GM18526 (cell line): ENCODE measurements around the gene CASTOR1.

Experiments
- POLR2A ChIP-seq: IDR thresholded peaks from 3 replicates; pipeline ENCODE4 v1.6.1; 2011; ENCODE audit not compliant: insufficient read length; ENCODE audit errors: extremely low read depth

The CASTOR1 gene

DNA sequence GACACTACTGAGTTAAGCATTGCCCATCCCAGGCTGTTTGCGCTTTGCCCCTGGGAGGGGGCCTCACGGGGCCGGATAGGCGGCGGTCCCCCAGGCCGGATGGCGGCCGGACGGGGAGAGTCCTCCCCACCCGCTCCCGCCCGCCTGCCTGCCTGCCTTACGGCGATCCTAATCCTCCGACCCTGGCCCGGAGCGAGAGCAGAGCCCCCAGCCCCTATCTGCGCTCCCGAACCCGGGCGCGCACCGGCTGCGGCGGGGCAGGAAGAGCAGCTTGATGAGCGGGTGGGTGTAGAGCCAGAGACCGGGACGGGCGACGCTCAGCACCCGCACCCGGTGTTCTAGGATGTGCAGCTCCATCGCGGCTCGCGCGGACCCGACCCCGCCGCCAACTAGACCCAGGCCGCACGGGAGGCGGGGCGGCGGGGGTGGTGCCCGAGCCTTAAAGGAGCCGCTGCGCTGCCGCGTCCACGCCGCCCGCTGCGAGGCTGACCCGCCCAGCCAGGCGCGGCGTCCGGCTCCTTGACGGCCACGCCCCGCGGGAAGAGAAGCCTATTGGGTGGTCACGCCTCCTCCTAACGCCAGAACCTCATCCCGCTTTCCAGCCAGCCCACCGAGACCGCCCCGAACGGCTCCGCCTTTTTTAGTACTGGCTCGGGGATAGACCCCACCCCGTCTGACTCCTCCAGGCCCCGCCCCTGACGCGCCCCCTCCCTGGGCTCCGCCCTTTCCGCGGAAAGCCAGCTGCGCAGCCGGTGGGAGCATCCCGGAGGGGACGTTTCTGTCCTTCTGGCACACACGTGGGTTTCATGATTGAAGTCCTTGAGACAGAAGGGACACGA is at the start of gene CASTOR1:
Gene CASTOR1, minus strand, starts transcription at position 365 of the 839 bp plus-strand sequence. Its CDS starts 8 bp downstream, at position 357.
- peak; percentile 21 for TF ChIP-seq POLR2A

DNA sequence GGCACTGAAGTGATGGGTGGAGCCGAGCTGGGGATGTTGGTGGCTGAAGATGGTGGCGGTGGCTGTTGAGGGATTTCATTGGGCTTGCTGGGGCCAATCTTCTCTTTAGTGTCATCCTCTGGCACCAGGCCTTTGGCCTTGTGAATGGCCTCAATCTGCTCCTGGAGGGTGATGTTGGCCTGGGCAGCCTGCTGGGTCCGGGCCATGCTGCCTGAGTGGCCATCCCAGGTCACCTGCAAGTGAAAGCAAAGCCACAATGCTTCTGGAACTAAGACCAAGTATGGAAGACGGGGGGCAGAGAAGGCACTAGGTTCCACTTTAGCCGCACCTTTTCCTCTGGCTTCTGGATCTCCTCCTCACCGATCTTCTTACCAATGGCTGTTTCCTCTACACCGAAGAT is 49.5 kb upstream of the CASTOR1 start:
- no peak for TF ChIP-seq POLR2A

DNA sequence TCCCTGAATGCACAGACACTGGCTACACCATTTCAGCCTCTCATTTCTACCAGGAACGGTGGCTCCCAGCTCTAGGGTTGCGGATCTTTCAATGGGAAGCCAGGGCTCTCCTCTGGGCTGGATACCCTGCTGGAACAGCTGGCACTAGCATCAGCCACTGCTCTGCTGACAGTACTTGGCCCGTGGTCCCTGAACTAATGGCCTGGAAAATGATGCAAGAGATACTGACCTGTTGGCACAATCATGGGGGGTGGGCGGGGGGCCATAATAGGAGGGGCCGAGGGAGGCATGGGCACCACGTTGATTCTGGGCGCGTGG is 48.1 kb upstream of the CASTOR1 start:
- no peak for TF ChIP-seq POLR2A

DNA sequence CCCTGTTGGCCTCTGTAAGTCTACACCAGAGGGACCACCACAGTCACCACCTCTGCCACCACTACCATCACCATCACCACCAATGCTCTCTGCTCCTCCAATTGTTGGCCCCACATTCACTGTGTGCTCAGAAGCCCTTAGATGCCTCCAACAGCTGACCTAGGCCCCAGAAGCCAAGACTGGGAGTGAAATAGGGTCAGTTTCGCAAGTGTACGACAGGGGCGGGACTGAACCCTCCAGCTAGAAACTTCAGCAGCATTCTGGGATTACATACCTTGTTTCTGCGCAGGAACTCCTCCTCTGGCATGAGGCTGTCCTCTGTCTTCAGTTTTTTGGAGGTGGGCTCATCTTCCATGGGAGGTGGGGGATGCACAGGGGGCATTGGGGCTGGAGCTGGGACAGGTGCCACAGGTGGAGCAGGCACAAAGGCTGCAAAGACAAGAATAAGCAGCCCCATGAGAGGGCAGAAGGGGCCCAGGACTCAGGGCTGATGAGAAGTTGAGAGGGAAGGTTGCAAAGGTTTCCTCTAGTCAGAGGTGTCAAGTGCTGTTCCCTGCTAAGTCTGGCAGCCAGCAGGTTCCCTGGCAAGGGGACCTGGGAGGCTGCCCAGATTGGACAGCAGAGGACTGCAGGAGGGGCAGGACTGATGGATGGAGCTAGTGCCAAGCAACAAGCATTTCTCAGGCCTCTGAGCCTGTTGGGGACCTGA is 47.6 kb upstream of the CASTOR1 start:
- no peak for TF ChIP-seq POLR2A

DNA sequence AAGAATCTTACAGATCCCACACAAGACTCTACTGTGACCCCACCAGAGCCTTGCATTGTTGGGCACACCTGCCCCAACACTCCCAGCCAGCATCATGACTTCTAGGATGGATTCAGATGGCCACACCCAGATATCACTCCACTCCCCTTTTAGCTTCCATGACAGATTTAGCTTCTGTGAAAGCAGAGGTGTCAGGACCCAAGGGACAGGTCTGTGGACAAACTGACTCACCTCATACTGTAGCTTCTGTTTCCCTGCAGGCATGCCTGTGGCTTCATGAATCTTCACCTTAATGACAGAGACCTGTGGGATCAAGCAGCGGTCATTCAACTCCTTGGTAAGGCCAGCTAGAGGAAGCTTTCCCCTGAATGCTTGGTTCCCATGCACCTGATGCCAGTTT is 45.9 kb upstream of the CASTOR1 start:
- TF ChIP-seq POLR2A: no peak

DNA sequence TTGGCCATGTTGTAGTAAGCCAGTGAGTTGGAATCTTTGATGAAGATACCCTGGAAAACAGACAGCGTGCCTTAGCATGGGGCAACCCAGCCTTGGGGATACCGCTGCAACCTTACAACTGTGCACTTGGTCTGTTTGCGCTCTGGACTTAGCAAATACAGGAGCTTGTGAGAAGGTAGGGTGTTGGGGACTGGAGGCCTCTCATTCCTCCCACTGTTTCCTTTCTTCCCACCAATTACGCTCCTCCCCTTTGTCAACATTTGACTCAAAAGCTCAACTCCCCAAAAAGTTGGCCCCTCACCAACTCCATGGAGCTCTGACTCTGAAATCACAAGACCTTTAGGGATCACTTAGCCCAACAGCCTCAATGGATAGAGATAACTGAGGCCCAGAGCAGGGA is 45.3 kb upstream of the CASTOR1 start:
- no peak for TF ChIP-seq POLR2A

DNA sequence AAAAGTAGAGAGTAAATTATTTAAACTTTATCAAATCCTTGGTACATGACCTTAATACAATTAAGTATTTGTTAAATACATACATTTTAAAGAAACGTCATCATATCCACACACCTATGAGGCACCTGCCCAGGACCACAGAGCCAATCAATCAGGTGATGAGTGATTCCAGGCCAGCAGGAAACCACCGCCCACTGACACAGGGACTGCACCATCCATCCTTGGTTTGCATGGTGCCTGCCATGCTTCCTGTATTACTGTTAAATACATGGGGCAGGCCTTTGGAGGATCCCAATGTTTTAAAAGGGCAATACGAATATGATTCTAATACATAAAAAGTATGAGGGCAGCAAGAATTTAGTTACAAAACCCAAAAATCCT is 44.4 kb upstream of the CASTOR1 start:
- TF ChIP-seq POLR2A: no peak

DNA sequence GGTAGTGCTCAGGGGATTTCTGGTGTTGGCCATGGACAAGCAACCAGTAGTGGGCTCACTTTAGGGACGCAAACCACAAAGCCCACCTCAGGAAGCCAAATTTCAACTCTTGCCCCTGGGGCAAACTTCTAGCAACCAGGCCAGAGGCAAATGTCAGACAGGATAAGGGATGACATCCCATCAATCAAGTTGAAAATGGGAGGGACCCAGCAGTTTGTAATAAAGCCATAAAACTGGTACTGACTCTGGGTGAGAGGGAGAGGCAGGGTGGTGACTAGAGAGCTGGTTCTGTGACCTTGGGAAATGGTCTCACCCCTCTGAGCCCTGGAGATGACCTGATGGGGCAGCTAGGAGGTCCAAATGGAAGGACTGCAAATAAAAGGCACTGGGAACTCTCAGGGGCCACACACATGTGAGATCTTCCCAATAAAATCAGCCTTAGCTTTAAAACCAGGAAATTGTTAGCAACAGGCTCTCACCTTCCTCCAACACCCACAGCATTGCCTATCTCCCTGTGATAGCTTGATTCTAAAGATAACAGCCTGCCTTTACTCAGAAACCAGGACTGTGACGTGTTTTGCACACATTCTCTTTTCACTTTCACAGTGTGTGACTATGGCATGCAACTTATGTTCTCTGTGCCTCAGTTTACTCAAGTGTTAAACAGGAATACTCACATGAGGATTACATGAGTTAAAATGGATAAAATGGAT is 43.8 kb upstream of the CASTOR1 start:
- no peak for TF ChIP-seq POLR2A

DNA sequence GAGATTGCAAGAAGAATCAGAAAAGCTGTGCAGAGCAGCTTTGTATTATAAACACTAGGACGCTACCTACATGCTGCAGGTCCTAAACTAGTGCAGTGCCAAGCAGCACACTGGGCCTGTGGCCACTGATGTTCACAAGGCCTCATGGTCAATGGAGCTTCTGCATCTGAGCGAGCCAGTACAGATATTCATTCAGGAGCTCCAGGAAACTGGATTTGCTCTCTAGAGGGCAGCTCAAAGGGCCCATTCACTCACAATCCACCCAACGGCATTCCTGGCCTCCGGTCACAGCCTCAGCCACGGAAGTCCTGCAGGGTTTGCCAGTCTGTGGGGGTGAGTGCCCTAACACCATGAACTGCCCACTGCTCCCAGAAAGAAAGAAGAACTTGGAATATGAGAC is 43.2 kb upstream of the CASTOR1 start:
- no peak for TF ChIP-seq POLR2A

DNA sequence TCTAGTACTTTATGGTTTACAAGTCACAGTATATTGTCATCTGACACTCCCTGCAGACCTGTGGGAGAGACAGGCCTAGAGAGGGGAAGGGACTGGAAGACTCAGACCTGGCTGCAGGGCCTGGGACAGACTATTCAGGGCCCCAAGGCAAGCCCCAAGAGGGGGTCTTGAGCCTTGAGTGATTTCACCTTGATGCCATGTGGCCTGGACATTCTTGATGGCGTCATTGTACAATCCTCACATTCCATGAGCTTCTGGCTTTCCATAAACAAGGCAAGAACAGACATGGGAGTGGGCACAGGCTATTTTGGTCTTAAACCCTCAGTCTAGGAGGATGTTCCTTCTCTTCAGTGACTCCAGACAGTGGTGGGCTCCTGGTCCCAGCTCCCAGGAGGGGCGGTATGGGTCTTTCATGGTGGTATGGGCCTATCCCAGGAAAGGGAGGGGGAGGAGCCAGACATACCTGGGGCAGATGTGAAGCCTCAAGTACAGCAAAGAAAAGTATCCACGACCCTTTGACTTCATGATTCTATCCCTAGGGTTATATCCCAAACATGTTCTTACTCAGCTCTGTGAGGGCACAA is 39.3 kb upstream of the CASTOR1 start:
- no peak for TF ChIP-seq POLR2A

DNA sequence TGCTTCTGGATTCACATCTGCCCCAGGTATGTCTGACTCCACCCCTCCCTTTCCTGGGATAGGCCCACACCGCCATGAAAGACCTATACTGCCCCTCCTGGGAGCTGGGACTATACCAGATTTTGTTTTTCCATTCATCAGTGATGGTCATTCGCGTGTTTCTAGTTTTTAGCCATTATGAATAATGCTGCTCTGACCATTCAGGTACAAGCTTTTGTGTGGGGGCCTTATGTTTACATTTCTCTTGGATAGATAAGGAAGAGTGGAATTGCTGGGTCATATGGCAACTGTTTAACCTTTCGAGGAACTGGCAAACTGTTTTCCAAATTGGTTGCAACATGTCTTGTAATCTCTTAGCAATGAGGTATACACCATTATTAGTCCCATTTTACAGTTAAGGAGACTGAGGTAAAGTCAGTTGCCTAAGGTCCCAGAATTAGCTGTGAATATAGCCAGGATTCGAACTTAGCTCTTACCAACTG is 38.6 kb upstream of the CASTOR1 start:
- no peak for TF ChIP-seq POLR2A

DNA sequence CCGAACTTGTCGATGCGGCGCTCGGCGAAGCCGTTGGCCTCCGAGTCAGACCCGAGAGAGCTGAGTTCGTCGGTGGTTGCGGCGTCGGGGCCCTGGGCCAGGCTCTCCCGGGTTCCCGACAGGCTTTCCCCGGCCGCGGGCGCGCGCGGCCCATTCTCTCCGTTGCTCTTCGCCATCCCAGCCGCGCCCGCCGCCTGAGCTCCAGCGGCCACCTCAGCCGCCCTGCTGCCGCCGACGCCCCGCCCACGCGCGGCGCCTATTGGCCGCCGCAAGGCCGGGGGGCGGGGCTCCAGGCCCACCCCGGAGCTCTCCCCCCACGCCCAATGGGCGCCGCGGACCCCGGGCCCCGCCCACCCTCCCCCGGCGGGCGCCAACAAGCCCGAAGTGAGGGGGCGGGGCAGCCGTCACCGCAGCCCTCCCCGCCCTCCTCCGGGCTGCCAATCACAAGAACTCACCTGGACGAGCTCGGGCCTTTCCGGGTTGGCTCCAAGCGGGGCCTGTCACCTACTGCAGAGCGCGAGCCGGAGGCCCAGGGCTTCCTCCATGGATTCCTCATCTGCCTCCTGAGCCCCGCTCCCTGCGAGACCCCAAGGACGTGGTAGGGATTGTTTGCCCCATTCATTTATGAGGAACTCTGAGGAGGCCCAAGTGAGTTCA is 37.5 kb upstream of the CASTOR1 start, which contains the start of gene TBC1D10A:
Gene TBC1D10A, minus strand, starts transcription at position 236 of the 657 bp plus-strand sequence. Its CDS starts 60 bp downstream, at position 176.
- TF ChIP-seq POLR2A: peak; percentile 74

DNA sequence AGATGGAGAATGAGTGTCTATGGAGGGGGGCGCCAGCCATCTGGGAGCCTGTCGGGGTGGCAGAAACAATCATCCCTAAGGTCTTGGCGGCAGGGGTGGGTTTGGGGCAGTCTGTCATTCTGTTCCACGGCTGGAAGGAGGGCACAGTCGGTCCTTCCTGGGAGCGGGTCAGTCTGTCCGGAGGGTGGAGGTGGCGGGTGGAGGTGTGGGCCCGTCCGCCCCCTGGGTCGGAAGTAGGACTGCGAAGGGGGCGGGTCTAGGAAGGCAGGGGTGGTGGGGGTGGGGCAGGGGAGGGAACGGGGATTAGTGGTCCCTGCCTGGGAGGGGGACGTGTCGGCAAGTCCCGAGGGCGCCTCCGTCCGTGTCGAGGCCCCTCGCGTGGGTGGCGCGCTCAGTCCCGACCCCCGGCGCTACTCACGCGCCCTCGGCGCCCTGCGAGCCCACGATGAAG is 37.0 kb upstream of the CASTOR1 start:
- TF ChIP-seq POLR2A: no peak

DNA sequence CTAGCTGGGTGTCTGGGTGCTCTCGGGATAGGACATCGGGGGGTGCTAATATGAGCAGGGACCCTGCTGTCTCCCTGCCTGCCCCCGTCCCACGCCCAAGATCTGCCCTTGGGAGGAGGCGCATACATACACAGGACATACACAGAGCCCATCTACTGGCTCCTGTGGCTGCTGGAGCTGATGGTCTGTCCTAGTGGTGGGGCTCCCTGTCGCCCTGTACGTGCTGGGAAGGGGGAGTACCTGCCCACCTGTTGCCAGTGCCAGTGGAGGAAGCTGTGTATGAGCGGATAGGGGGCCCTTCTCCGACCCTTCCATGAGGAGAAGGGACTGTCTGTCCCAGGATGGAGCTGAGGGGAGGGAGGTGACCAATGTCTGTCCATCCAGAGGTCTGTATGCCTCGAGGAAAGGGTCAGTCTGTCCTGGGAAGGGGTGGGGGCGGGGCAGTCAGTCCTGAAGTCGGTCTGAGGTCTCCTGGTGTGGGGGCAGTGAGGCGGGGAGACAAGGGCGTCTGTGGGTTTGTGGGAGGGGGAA is 36.5 kb upstream of the CASTOR1 start:
- TF ChIP-seq POLR2A: no peak
